GM13976 (cell line): Measurements from ENCODE around the gene SLC41A2.

Experiments
- DNase-seq: peaks from one replicate; pipeline ENCODE4 v3.0.0; 2012; ENCODE audit warnings: low spot score
- in situ Hi-C: fragments of 300-500 bp; cut with MboI; formaldehyde crosslinking; loops from one replicate; pipeline ENCODE4 v1.12.0; 2022; ENCODE audit warnings: low sequenced_read_pairs, mixed read lengths, inconsistent platforms; ENCODE audit not compliant: unreplicated experiment
- TF ChIP-seq, protein P1 (sequence below): IDR thresholded peaks from 2 replicates; pipeline ENCODE4 v1.5.1; 2012; ENCODE audit warnings: borderline replicate concordance, mild to moderate bottlenecking; ENCODE audit not compliant: insufficient read depth; ENCODE audit errors: extremely low read depth, missing control alignments, control extremely low read depth

The SLC41A2 gene

GRCh38 chr12:104964167-104964855 is 6.2 kb upstream of the SLC41A2 start:
- TF ChIP-seq, protein P1, sequence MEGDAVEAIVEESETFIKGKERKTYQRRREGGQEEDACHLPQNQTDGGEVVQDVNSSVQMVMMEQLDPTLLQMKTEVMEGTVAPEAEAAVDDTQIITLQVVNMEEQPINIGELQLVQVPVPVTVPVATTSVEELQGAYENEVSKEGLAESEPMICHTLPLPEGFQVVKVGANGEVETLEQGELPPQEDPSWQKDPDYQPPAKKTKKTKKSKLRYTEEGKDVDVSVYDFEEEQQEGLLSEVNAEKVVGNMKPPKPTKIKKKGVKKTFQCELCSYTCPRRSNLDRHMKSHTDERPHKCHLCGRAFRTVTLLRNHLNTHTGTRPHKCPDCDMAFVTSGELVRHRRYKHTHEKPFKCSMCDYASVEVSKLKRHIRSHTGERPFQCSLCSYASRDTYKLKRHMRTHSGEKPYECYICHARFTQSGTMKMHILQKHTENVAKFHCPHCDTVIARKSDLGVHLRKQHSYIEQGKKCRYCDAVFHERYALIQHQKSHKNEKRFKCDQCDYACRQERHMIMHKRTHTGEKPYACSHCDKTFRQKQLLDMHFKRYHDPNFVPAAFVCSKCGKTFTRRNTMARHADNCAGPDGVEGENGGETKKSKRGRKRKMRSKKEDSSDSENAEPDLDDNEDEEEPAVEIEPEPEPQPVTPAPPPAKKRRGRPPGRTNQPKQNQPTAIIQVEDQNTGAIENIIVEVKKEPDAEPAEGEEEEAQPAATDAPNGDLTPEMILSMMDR: no peak
- no peak for DNase-seq
- in situ Hi-C loops: no loop called here

DNA sequence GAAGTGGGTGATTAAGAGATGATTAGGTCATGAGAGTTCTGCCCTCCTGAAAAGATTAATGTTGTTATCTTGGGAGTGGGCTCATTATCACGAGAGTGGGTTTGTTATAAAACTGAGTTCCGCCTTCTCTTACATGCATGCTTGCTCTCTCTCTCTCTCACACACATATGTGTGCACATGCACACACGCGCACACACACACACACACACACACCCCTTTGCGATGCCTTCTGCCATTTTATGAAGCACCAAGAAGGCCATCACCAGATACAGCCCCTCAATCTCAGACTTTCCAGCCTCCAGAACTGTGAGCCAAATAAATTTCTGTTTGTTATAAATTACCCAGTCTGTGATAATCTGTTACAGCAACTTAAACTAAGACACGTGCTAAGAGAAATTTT is 5.7 kb upstream of the SLC41A2 start:
- no peak for DNase-seq
- in situ Hi-C loops: no loop called here
- TF ChIP-seq, protein P1: no peak

GRCh38 chr12:104960464-104960863 is 2.4 kb upstream of the SLC41A2 start:
- no peak for DNase-seq
- TF ChIP-seq, protein P1: no peak
- in situ Hi-C loops: no loop called here

- in situ Hi-C loops: no loop called here
- TF ChIP-seq, protein P1: no peak
- DNase-seq: no peak
Measured at GRCh38 chr12:104959335-104959841, 1.3 kb upstream of the SLC41A2 start.

- in situ Hi-C loops: no loop called here
- no peak for DNase-seq
- TF ChIP-seq, protein P1: no peak
Measured at GRCh38 chr12:104958805-104959334, 780 bp upstream of the SLC41A2 start.

- in situ Hi-C loops: no loop called here
- TF ChIP-seq, protein P1: no peak
- DNase-seq: no peak
Measured at GRCh38 chr12:104957719-104958000, 430 bp downstream of the SLC41A2 start.
